HCT116 (cell line): ENCODE results near the gene CLCN4. TPM values are rescaled to one million over a fixed set of nuclear protein-coding genes. Genes with fewer than 3 reads are reported as not detected.

ENCODE experiments used
- ATAC-seq: fragments of 200-7000 bp; cut with Tn5 transposase; 2 replicates; pipeline ENCODE4 v1.9.1; 2020; ENCODE audit warnings: mild to moderate bottlenecking, moderate library complexity
- BruUV-seq: library from RNA; stranded (reverse); fragments of 400-500 nt; replicated peaks from 2 replicates; lab custom pipeline; 2021; lab: Mats Ljungman, UMichigan
- CTCF ChIA-PET: fragments of 300-600 bp; sonication (Branson Sonifier 250); formaldehyde crosslinking; loops from one replicate; lab custom pipeline; 2021; ENCODE audit warnings: antibody characterized with exemption; lab: Charles Lee
- POLR2A ChIA-PET: fragments of 300-600, 350-600 bp; sonication (Branson Sonifier 250); formaldehyde crosslinking; loops from one replicate; lab custom pipeline; 2021; ENCODE audit warnings: antibody characterized with exemption; lab: Charles Lee
- RAD21 ChIA-PET, 2 experiments: fragments of 300-600 bp; sonication (Branson Sonifier 250); formaldehyde crosslinking; loops; one replicate each; lab custom pipeline; 2023; ENCODE audit warnings: low total read pairs in 2 of 2; ENCODE audit not compliant: uncharacterized antibody in 2 of 2, unreplicated experiment in 2 of 2, low non-redundant PET in 1 of 2; lab: Charles Lee
- DNase-seq: peaks from one replicate; pipeline ENCODE4 v3.0.0-alpha.2; 2010; ENCODE audit warnings: low read depth, low spot score
- H2AFZ ChIP-seq: fragments of 200-600 bp; shearing (Covaris generic), sonication (generic); 2 replicates; pipeline ENCODE4 v1.6.1; 2017; ENCODE audit warnings: low read depth, mixed run types, mixed read lengths, antibody characterized with exemption, low read length; ENCODE audit not compliant: poor library complexity, severe bottlenecking
- H3K27ac ChIP-seq: 2 replicates; pipeline ENCODE4 v1.5.1; 2012; ENCODE audit warnings: low read depth, low read length
- H3K27me3 ChIP-seq: fragments of 200-600 bp; sonication (generic); 2 replicates; pipeline ENCODE4 v1.6.1; 2016; ENCODE audit warnings: mixed run types, low read length, mixed read lengths; ENCODE audit not compliant: insufficient read depth
- H3K36me3 ChIP-seq, 2 experiments: fragments of 200-500 bp in 1 of 2; fragments of 200-600 bp in 1 of 2; sonication (Bioruptor generic) in 1 of 2; sonication (generic) in 1 of 2; 2 replicates each; pipeline versions ENCODE4 v1.5.1 to v1.6.1; 2014 to 2016; ENCODE audit warnings: low read length in 2 of 2, inconsistent platforms in 1 of 2, mixed read lengths in 1 of 2, mixed run types in 1 of 2; ENCODE audit not compliant: insufficient read depth in 2 of 2, control insufficient read depth in 1 of 2
- H3K4me1 ChIP-seq, 2 experiments: fragments of 200-600 bp in 1 of 2; sonication (generic) in 1 of 2; 2 replicates each; pipeline versions ENCODE4 v1.5.1 to v1.6.1; 2012 to 2017; ENCODE audit warnings: low read length in 2 of 2, inconsistent platforms in 1 of 2, mild to moderate bottlenecking in 1 of 2, mixed read lengths in 1 of 2, mixed run types in 1 of 2, moderate library complexity in 1 of 2; ENCODE audit not compliant: insufficient read depth in 2 of 2, control insufficient read depth in 1 of 2
- H3K4me2 ChIP-seq: fragments of 200-600 bp; sonication (generic); 2 replicates; pipeline ENCODE4 v1.6.1; 2017; ENCODE audit warnings: mixed run types, low read length, mixed read lengths
- H3K4me3 ChIP-seq, 2 experiments: fragments of 200-600 bp in 1 of 2; sonication (generic) in 1 of 2; replicated peaks in 1 of 2; 2 replicates each; pipeline ENCODE4 v1.5.1; 2011 to 2016; ENCODE audit warnings: low read length in 2 of 2, control low read depth in 1 of 2, low read depth in 1 of 2, mild to moderate bottlenecking in 1 of 2, mixed read lengths in 1 of 2, mixed run types in 1 of 2
- H3K79me2 ChIP-seq: fragments of 200-600 bp; sonication (generic); 2 replicates; pipeline ENCODE4 v1.6.1; 2017; ENCODE audit warnings: mild to moderate bottlenecking, mixed run types, low read length, moderate library complexity, mixed read lengths; ENCODE audit not compliant: insufficient read depth
- H3K9ac ChIP-seq: fragments of 200-600 bp; sonication (generic); 2 replicates; pipeline ENCODE4 v1.6.1; 2016; ENCODE audit warnings: low read length, mixed read lengths
- H3K9me2 ChIP-seq: fragments of 200-600 bp; sonication (generic), shearing (Covaris generic); 2 replicates; pipeline ENCODE4 v1.6.1; 2017; ENCODE audit warnings: mixed run types, mild to moderate bottlenecking, moderate library complexity; ENCODE audit not compliant: insufficient read depth
- H3K9me3 ChIP-seq, 2 experiments: fragments of 200-500 bp in 1 of 2; fragments of 200-600 bp in 1 of 2; sonication (Bioruptor generic) in 1 of 2; sonication (generic) in 1 of 2; 2 replicates each; pipeline ENCODE4 v1.6.1; 2014 to 2017; ENCODE audit warnings: low read length in 2 of 2, mixed read lengths in 2 of 2, inconsistent platforms in 1 of 2, low read depth in 1 of 2, mild to moderate bottlenecking in 1 of 2, mixed run types in 1 of 2, moderate library complexity in 1 of 2; ENCODE audit not compliant: control insufficient read depth in 1 of 2, insufficient read depth in 1 of 2
- H4K20me1 ChIP-seq: fragments of 200-600 bp; sonication (generic), shearing (Covaris generic); 2 replicates; pipeline ENCODE4 v1.6.1; 2017; ENCODE audit warnings: mixed run types, mild to moderate bottlenecking, moderate library complexity; ENCODE audit not compliant: insufficient read depth
- CBX3 ChIP-seq: IDR thresholded peaks from 2 replicates; pipeline ENCODE4 v1.6.1; 2012; ENCODE audit warnings: low read depth
- CEBPB ChIP-seq: IDR thresholded peaks from 2 replicates; pipeline ENCODE4 v1.6.1; 2012; ENCODE audit warnings: low read depth
- EGR1 ChIP-seq: IDR thresholded peaks from 2 replicates; pipeline ENCODE4 v1.6.1; 2012; ENCODE audit warnings: low read depth
- ELF1 ChIP-seq: IDR thresholded peaks from 2 replicates; pipeline ENCODE4 v1.6.1; 2012; ENCODE audit warnings: low read depth, borderline replicate concordance
- EZH2phosphoT487 ChIP-seq: fragments of 200-600 bp; IDR thresholded peaks from 2 replicates; pipeline ENCODE4 v1.6.1; 2018; ENCODE audit warnings: antibody characterized with exemption, borderline replicate concordance
- JUND ChIP-seq: IDR thresholded peaks from 2 replicates; pipeline ENCODE4 v1.6.1; 2012
- POLR2A ChIP-seq: IDR thresholded peaks from 2 replicates; pipeline ENCODE4 v1.7.0; 2011; ENCODE audit warnings: borderline replicate concordance; ENCODE audit not compliant: insufficient read depth, insufficient read length; ENCODE audit errors: extremely low read depth
- RAD21 ChIP-seq: IDR thresholded peaks from 2 replicates; pipeline ENCODE4 v1.6.1; 2012; ENCODE audit warnings: low read depth, mild to moderate bottlenecking
- SIN3A ChIP-seq: IDR thresholded peaks from 2 replicates; pipeline ENCODE4 v1.6.1; 2012; ENCODE audit warnings: low read depth
- SP1 ChIP-seq: IDR thresholded peaks from 2 replicates; pipeline ENCODE4 v1.6.1; 2012; ENCODE audit warnings: low read depth
- SRF ChIP-seq: IDR thresholded peaks from 2 replicates; pipeline ENCODE4 v1.6.1; 2012; ENCODE audit warnings: low read depth
- YY1 ChIP-seq: IDR thresholded peaks from 2 replicates; pipeline ENCODE4 v1.6.1; 2011; ENCODE audit warnings: low read length, low read depth, moderate library complexity, mild to moderate bottlenecking; ENCODE audit not compliant: insufficient replicate concordance; ENCODE audit errors: extremely low read depth
- intact Hi-C: fragments of 100-400 bp; cut with micrococcal nuclease; formaldehyde crosslinking; loops from 2 replicates; pipeline ENCODE4 v1.10.0; 2022
- total RNA-seq: library from RNA; stranded (reverse); gene quantifications from one replicate; pipeline ENCODE4 v1.2.1, GENCODE V29; 2021; ENCODE audit not compliant: unreplicated experiment
- TF ChIP-seq, protein P1 (sequence below): IDR thresholded peaks from 2 replicates; pipeline ENCODE4 v1.6.1; 2012

The CLCN4 gene
- total RNA-seq, 1 experiment from 2014 or later, result 3.1 TPM

DNA sequence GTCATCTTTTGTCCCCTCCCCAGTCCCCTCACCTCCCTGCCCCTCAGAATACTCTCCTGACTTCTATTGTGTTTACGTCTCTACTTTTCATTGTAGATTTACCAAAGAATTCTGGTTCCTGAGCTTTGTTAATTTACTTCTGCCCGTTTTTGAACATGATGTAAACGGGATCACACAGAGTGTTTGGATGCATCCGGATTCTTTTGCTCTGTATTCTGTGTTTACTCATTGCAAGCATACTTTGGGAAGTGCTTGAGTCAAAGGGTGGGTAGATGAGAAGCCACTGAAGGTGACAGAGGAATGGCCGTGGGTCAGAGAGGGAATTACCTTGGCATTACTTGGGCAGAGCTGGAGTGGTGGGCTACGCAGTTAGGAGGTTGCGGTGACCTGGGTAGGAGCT lies 18.0 kb downstream of the CLCN4 start:
- Histone ChIP-seq H3K4me1 (peaks cover 5 to 7% of the 10 kb centered on the region in 2 experiments; a peak in 3 of 4 replicates), H3K4me3 (no peak overlapping the region), H4K20me1 (no peaks in the 10 kb centered on the region), H2AFZ (no peak overlapping the region), H3K36me3 (no peaks in the 10 kb centered on the region), H3K9me3 (no peaks in the 10 kb centered on the region), H3K27me3 (no peaks in the 10 kb centered on the region), H3K79me2 (no peaks in the 10 kb centered on the region), H3K9me2 (no peaks in the 10 kb centered on the region)
- ChIA-PET CTCF (interaction anchor here (1.0 kb wide), 1 partner anchor 16 kb away, joined by 3 read pairs; no protein-coding TSS in a partner anchor), RAD21 (no interaction called here), POLR2A (no interaction called here)
- intact Hi-C loops, result no loop called here
- no peak for ATAC-seq
- DNase-seq, result no peak
- BruUV-seq, result no TSS peak
- TF ChIP-seq JUND (no peak), YY1 (no peak), CBX3 (no peak), SRF (no peak), ELF1 (no peak)
- TF ChIP-seq, all 23 proteins: peak for 0
- H3K4me2 ChIP-seq, result no peak overlapping the region
- no peak overlapping the region for H3K27ac ChIP-seq
- H3K9ac ChIP-seq, result no peak overlapping the region

DNA sequence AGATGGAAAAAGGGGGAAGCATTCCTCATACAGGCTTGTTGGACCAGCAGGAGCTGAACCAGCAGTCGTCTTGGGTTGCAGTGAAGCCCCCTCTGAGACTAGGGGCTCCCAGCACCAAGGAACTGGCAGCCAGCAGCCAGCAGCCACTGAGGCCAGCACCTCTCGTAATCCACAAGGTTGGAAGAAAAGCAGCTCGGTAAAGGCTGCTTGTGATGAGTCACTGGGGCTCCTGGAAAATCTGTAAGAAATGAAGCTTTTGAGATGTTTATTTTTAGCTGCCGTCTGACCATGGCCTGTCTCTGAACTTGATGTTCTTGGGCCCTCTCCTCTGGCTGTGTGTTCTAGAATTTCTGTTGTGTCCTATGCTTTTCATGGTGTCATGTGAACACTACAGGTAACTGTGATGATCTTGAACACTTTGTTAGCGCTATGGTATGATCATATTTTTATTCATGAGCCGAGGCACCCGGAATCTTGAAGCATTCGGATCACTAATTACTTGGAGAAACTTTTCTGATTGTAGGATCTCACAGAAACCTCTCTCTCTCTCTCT lies 18.6 kb downstream of the CLCN4 start:
- RAD21 ChIA-PET, result no interaction called here
- BruUV-seq, result no TSS peak
- no peak for ATAC-seq
- Histone ChIP-seq H3K9ac (no peak overlapping the region), H4K20me1 (no peaks in the 10 kb centered on the region), H3K27ac (no peak overlapping the region), H3K9me2 (no peaks in the 10 kb centered on the region), H3K79me2 (no peaks in the 10 kb centered on the region), H3K4me2 (no peak overlapping the region), H2AFZ (no peak overlapping the region)
- intact Hi-C loops, result no loop called here
- no peak for DNase-seq
- TF ChIP-seq SIN3A (no peak), YY1 (no peak), SP1 (no peak), CEBPB (no peak), RAD21 (no peak), EGR1 (no peak), POLR2A (no peak), EZH2phosphoT487 (no peak)
- TF ChIP-seq, protein P1, sequence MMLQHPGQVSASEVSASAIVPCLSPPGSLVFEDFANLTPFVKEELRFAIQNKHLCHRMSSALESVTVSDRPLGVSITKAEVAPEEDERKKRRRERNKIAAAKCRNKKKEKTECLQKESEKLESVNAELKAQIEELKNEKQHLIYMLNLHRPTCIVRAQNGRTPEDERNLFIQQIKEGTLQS, result no peak
- TF ChIP-seq, all 23 proteins: peak for 0
- Histone ChIP-seq H3K36me3 (no peaks in the 10 kb centered on the region), H3K4me3 (no peak overlapping the region), H3K9me3 (no peaks in the 10 kb centered on the region), H3K27me3 (no peaks in the 10 kb centered on the region), H3K4me1 (peaks cover 5 to 7% of the 10 kb centered on the region in 2 experiments; a peak in 3 of 4 replicates)
- CTCF ChIA-PET, result interaction anchor here (0.8 to 1.0 kb wide), 2 partner anchors 15 to 547 kb away, joined by 3 read pairs; no protein-coding TSS in a partner anchor
- POLR2A ChIA-PET, result no interaction called here
